HG03066 (cell line): ENCODE data around the gene C16orf87.

Experiments used
- ATAC-seq: cut with Tn5 transposase; IDR thresholded peaks from one replicate; pipeline ENCODE4 v1.9.1; 2021; ENCODE audit warnings: low read depth; ENCODE audit not compliant: unreplicated experiment

The C16orf87 gene

GRCh38 chr16:46762583-46762982 is 68.4 kb downstream of the C16orf87 start:
- no peak for ATAC-seq

DNA sequence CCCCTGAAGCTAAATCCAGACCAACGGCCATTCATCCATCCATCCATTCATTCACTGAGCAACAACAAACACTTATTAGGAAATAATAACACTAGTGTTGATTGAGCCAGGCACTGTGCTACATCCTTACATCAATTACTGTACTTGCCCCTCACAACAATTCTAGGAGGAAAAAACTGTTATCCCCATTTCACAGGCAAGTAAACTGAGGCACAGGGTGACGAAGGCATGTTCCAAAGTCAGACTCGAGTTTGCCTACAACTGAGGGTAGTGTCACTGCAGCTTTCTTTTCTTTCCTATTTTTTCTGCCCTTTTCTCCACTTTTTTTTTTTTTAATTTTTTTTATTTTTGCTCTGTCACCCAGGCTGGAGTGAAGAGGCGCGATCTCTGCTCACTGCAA is 71.7 kb downstream of the C16orf87 start:
- ATAC-seq = no peak

DNA sequence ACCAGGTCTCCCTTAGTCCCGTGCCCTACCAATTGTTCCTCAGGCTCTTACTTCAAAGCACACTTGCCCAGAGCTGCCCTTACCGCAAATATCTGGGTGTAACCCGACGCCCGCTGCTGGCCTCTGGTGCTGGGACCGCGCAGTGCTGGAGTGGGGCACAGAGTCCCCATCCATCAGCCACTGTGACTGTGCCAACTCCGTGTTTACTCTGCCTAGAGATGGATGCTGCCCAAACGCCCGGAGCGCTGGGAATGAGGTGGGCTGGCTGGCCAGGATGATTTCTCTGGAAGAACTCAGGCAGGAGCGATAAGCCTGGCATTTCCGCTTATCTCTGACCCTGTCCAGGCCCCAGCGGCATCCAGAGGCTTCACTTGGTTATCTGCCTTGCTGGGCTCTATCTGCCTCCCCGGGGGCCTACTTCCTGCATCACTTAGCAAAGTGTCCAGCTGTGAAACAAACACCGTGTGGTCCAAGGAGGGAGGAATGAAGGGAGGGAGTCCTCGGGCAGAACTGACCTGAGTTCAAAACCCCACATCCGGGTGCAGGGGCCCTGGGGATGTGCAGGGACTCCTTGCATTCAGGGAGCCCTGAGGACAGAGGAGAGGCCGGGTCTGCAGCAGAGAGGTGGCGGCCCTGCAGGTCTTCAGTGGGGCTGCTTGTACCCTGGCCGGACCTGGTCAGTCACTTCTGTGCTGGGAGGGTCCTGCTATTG is 73.5 kb downstream of the C16orf87 start:
- ATAC-seq = no peak

DNA sequence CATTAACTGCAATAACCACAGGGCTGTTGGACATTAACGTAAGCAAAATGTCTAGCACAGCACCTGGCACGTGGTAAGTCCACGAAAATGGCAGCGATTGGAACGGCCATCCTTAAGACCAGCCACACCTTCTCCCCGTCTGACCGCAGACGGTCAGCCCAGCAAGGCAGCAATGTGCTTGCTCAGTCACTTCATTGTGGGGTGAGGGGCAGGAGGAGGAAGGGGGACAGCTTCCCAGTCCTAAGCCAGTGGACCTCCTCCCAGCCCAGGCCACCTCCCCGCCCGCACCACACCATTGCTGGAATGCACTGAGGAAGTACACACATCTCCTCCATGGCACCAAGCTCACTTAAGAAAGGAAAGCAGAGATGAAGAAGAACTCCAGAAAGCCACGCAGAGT is 74.2 kb downstream of the C16orf87 start:
- ATAC-seq = no peak

GRCh38 chr16:46753015-46753414 is 78.0 kb downstream of the C16orf87 start:
- no peak for ATAC-seq

GRCh38 chr16:46751381-46751780 is 79.6 kb downstream of the C16orf87 start:
- no peak for ATAC-seq

GRCh38 chr16:46748775-46749705 is 81.9 kb downstream of the C16orf87 start:
- peak; percentile 68 for ATAC-seq

DNA sequence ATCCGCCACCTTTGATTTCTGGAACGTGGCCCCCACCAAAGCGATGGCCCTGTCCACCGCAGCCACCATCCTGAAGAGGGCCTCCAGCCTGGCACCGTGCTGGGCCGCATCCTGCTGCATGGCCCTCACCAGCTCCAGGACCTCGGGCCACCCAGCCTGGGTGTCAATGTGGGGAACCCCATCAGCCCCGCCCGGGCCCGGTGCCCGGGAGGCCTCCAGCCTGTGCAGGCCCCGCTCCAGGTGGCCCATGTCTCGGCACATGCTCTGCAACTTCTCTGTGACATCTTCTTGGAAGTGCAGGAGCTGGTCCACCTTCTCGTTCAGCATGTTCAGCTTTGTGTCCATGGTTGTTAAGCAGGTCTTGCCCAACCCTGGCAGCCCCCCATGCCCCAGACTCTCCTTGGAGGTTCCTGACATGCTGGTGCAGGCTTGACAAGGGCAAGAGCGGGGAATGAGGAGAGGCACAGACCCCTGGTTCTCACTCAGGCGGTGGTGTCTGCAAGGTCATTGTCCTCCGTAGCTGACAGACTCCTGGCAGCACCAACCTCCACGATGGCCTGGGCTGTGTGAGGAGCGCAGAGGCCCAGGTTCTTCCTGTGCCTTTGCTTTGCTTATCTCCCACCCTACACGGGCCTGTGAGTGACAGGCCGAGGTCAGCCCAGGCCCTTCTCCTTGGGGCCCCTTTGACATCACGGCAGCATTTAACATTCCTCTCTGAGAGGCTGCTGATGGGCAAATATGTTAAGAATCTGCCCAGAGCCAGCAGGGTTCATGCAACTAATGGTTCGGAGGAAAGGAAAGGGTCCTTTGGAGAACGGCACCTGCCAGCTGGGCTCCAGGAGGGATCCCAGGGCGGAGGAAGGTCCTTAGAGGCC is 83.0 kb downstream of the C16orf87 start, which contains the start of gene MYLK3:
Gene MYLK3 (minus strand): TSS at position 568 of the 875 bp plus-strand sequence. CDS start 151 bp downstream, at position 417.
- no peak for ATAC-seq

DNA sequence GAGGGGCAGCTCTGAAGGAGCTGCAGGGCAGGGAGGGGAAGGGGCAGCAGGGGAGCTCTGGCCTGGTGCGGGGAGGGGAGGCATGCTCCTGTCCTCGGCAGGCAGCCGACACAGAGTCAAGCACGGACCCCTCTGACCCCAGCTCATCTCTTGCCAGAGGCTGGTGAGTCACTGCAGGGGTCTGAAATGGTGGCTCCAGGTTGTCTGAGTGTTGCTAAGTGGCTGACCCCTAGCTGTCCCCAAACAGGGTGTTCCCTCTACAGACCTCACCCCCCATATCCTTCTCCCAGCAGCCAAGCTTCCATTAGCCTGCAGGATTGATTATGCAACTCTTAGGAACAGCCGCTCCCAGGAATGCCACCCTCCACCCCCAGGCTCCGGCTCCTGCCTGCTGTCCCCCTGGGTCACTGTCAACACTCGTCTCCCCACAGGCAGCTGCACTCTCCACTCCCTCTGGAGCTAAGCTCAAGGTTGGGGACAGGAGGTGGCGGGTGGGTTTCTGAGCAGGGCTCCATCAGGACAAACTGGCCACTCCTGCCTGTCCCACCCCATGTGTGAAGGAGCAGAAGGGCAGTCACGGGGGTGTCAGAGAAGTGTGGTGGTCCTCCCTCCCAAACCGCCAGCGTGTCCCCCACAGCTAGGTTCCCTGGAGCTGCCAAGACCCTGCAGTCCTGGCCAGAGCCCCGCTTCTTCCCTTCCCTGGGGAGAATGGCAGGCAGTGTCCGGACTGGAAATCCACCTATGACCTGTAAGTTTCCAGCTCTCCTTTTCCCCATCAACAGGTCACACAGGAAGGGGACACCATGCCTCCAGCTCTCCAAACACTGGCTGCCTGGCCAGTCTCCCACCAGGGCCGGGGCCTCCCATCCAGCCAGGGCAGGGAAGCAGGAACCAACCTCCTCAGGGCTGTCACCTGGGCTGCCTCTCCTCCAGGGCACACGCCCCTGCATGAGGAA is 83.9 kb downstream of the C16orf87 start:
- no peak for ATAC-seq
